NOMO-1 (cell line): ENCODE data around the gene TAOK2.
A peak's percentile ranks its signal among the peaks of the same experiment; 100 is the strongest.

Experiments
- DNase-seq, 2 experiments: peaks; one replicate each; lab custom pipeline; 2025; ENCODE audit not compliant: unreplicated experiment in 2 of 2; lab: John Stamatoyannopoulos, UW

The TAOK2 gene

GRCh38 chr16:29962344-29962994, 11.2 kb upstream of the TAOK2 start:
- peak; percentile 11 to 43 for DNase-seq

DNA sequence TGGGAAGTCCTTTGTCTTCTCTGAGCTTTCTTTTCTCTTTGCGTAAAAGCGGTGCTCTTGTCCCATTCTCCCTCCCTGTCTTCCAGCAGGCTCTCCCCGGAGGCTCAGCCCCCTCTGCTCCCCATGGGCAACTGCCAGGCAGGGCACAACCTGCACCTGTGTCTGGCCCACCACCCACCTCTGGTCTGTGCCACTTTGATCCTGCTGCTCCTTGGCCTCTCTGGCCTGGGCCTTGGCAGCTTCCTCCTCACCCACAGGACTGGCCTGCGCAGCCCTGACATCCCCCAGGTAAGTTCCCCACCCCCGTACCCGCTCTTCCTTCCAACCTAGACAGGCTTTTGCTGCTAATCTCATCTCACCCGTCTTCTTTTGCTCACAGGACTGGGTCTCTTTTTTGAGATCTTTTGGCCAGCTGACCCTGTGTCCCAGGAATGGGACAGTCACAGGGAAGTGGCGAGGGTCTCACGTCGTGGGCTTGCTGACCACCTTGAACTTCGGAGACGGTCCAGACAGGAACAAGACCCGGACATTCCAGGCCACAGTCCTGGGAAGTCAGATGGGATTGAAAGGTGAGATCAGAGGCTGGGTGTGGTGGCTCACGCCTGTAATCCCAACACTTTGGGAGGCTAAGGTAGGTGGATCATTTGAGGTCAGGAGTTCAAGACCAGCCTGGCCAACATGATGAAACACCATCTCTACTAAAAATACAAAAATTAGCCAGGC, 10.5 kb upstream of the TAOK2 start:
- DNase-seq, result no peak

GRCh38 chr16:29968205-29968604, 5.5 kb upstream of the TAOK2 start:
- no peak for DNase-seq

GRCh38 chr16:29971304-29971703, 2.4 kb upstream of the TAOK2 start:
- no peak for DNase-seq

DNA sequence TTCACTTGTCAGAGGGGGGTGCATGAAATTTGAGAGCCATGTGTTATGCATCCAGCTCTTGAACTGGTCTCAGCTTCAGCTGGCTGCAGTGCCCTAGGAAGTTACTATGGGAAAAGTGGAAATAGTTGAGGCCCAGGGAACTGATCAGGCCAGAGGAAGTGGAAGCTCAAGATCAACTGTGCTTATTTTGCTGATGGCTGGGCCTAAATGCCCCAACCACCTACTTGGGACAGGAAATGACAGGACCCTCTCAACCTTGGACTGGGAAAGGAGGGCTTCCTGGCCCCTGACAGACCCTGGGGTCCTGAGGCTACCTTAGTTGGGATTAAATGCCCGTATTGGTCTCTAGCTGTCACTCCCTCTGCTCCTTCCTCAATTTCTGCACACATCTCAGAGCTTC, 1.2 kb upstream of the TAOK2 start:
- no peak for DNase-seq

DNA sequence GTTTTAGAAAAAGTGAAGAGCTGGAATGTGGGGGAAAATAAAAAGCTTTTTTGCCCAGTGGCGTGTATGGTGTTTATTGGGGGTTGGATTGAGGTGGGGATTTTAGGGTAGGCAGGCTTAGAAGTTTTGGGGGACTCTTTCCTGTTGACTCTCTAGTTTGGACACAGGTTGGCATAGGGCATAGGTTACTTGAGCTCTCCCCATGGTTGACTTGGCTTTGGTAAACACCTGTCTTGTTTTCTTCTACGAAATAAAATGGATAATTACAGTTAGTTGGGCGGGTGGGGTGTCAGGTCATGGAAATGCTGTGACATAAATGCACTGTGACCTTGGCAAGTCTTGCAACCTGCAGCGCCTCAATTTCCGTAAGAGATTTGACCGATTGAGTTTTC, 680 bp upstream of the TAOK2 start:
- no peak for DNase-seq

DNA sequence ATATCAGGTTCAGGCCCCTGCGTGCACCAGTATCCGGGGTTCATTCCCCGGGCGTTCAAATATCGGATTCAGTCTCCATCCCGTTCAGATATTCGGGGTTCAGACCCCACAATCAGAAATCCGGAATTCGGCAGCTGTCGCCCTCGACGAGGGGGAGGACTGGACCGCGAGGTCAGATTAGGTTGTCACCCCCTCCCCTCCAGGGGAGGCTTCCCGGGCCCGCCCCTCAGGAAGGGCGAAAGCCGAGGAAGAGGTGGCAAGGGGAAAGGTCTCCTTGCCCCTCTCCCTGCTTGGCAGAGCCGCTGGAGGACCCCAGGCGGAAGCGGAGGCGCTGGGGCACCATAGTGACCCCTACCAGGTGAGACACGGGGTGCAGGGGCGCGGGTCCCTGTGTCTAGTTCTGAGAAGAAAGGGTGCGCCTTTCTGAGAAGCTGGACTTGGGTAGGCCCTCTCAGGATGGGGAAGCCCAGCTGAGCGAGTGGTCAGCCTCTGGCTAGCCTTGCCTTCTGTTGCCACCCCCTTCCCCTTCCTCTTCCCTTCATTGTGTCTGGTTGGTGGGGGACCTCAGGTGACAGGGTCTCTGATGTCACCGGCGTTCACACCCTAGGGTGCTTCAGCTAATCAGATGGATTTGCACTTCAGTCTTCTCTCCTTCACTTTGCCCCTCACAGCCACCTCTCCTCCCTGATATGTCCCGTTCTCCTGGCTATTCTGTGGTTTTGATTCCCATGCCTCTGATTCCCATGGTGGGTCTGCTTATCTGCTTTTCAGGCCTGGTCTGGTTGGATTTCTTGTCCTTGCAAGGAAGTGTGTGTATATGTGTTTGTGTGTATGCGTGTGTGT, 844 bp downstream of the TAOK2 start:
- DNase-seq, result peak; percentile 11 to 18

- DNase-seq, result no peak
Measured at GRCh38 chr16:29975134-29975538, 1.5 kb downstream of the TAOK2 start.

GRCh38 chr16:29975811-29976511, 2.3 kb downstream of the TAOK2 start:
- DNase-seq, result no peak

DNA sequence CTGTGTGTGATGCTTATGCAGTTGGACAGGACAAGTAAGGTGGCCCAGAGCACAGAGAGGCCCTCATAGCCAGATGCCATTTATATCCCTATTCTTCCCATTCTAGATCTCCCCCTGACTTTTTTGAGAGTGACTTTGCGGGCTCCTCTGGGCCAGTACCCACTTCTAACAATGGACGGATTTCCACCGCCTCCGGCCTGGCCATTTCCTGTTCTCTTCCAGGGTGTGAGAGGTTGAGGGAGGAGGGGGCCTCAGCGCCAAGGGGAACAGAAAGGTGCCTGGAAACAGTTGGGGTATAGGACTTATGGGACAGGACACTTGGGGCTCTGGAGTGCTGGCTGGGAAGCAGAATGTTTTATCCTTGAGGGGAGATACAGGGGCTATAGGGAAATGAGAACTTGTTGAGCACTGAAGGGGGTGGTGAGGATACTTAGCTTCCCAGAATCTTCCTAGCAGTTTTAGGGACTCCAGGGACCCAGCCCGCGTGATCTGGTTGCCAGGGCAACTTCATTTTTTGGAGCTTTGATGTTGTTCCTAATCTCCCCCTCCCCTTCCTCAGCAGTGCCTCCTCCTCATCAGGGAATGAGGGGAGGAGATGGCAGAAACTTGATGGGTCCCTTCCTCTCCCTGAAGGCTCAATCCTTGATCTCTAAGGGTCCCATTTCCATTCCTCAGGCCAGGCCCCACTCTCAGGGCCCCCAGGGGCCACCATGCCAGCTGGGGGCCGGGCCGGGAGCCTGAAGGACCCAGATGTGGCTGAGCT, 3.6 kb downstream of the TAOK2 start:
- DNase-seq, result no peak

- DNase-seq, result no peak
Measured at GRCh38 chr16:29978081-29978480, 4.4 kb downstream of the TAOK2 start.

GRCh38 chr16:29978564-29979270, 5.0 kb downstream of the TAOK2 start:
- DNase-seq, result no peak

DNA sequence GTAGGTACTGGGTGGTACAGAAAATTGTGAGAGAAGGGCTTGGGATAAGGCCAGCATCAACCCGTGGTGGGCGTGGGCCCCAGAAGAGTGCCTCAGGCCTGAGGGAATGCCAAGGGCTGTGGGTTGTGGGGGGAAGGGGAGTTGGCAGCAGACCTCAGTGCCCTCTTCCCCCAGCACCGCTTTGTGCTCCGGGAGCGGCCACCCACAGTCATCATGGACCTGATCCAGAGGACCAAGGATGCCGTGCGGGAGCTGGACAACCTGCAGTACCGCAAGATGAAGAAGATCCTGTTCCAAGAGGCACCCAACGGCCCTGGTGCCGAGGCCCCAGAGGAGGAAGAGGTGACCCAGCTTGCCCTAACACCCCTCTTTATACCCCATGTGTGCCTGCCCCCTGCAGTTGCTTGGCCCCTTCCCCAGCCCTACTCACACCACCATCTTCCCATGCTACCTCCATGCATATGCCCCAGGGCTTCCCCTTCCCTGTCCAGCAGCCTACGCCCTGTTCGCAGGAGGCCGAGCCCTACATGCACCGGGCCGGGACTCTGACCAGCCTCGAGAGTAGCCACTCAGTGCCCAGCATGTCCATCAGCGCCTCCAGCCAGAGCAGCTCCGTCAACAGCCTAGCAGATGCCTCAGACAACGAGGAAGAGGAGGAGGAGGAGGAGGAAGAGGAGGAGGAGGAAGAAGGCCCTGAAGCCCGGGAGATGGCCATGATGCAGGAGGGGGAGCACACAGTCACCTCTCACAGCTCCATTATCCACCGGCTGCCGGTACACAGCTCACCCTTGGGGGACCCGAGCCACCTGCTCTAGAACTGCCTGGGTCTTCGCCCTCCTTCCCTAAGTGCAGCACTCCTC, 9.1 kb downstream of the TAOK2 start:
- no peak for DNase-seq

DNA sequence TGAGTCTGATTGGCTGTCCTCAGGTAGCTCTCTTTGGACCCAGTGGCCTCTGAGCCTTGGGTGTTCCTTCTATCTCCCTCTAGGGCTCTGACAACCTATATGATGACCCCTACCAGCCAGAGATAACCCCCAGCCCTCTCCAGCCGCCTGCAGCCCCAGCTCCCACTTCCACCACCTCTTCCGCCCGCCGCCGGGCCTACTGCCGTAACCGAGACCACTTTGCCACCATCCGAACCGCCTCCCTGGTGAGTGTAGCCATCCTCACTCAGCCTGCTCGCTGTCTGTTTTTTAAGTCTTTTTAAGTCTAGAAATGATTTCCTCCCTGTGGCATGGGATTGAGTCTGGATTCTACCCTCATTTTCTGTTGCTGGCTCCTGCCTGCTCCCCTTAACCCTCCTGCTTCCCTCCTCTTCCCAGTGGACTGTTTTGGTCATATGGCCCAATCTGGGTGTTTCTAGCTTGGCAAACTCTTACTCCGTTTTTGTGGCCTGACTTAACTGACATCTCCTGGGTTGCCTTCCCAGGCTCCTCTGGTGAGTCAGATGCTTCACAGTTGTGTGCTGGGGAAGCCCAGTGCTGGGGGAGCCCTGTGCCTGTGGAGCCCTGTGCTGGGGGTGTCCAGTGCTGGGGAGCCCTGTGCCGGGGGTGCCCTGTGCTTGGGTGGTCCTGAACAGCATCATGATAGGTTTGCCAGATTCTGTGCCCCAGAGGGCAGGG, 9.9 kb downstream of the TAOK2 start:
- DNase-seq, result no peak

DNA sequence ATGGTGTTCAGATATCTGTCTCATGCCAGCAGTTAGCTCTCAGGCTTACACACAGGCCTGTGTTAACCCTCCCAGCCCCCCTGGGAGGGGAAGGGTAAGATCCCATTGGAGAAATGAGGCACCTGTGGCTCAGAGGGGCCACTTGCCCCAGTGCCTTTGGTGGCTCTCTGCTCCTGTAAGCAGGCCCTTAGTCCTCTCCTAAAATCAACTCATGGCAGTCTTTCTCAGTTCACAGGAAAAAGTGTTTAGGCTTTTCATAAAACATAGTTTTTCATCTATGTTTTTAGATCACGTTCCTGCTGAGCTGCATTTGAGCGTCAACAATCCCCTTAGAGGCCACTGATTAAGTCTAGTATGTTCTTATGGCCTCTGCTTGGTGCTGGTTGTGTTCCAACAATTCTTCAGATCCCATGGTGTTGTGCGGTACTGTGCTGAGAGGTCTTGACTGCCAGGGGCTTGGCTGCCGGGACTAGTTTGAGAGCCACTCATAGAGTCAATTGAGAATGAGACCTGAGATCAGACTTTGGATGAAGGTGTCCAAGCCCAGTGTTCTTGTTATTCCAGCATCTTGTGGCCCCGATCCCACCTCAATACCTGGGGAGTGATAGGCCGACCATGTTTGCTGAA, 10.6 kb downstream of the TAOK2 start:
- DNase-seq, result no peak

DNA sequence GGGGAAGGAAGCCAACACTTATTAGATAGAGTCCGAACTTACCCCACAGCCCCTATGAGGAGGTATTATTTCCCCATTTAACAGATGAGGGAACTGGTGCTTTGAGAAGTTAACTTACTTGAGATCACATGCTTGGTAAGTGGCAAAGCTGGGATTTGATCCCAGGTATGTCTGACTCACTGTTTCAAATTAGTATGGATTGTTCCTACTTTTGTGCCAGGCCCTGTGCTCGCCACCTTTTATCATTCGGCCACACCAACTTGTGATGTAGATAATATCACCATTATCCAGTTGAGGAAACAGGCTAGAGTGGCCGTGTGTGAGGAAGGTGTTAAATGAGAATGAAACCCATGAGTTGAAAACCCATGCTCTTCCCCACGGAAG, 11.1 kb downstream of the TAOK2 start:
- no peak for DNase-seq

DNA sequence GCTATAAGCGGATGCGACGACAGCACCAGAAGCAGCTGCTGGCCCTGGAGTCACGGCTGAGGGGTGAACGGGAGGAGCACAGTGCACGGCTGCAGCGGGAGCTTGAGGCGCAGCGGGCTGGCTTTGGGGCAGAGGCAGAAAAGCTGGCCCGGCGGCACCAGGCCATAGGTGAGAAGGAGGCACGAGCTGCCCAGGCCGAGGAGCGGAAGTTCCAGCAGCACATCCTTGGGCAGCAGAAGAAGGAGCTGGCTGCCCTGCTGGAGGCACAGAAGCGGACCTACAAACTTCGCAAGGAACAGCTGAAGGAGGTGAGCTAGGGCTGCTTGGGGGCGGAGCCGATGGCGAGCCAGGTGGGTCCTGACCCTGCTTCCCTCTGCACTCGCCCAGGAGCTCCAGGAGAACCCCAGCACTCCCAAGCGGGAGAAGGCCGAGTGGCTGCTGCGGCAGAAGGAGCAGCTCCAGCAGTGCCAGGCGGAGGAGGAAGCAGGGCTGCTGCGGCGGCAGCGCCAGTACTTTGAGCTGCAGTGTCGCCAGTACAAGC, 11.7 kb downstream of the TAOK2 start:
- no peak for DNase-seq

GRCh38 chr16:29986231-29986630, 12.6 kb downstream of the TAOK2 start:
- no peak for DNase-seq
